HEK293T (cell line): Measurements from ENCODE around the gene ITIH2.

ENCODE experiments used
- ARNT ChIP-seq: fragments of 450-650 bp; IDR thresholded peaks from 2 replicates; pipeline ENCODE4 v1.6.1; 2017; ENCODE audit warnings: mild to moderate bottlenecking
- BHLHE40 ChIP-seq: fragments of 450-650 bp; IDR thresholded peaks from 2 replicates; pipeline ENCODE4 v1.6.1; 2016; ENCODE audit warnings: mild to moderate bottlenecking, moderate library complexity, borderline replicate concordance
- CTBP1 ChIP-seq: fragments of 450-650 bp; IDR thresholded peaks from 2 replicates; pipeline ENCODE4 v1.6.1; 2016; ENCODE audit warnings: borderline replicate concordance
- ELF4 ChIP-seq: fragments of 450-650 bp; IDR thresholded peaks from 2 replicates; pipeline ENCODE4 v1.6.1; 2017; ENCODE audit warnings: antibody characterized with exemption
- FOXA1 ChIP-seq: fragments of 450-650 bp; IDR thresholded peaks from 2 replicates; pipeline ENCODE4 v1.6.1; 2016; ENCODE audit warnings: mild to moderate bottlenecking
- FOXK2 ChIP-seq: fragments of 450-650 bp; IDR thresholded peaks from 2 replicates; pipeline ENCODE4 v1.6.1; 2016; ENCODE audit warnings: mild to moderate bottlenecking
- L3MBTL2 ChIP-seq: fragments of 450-650 bp; conservative IDR thresholded peaks from 2 replicates; pipeline ENCODE4 v1.6.1; 2016; ENCODE audit warnings: mild to moderate bottlenecking
- SP1 ChIP-seq: fragments of 450-650 bp; IDR thresholded peaks from 2 replicates; pipeline ENCODE4 v1.6.1; 2017
- TARDBP ChIP-seq: fragments of 450-650 bp; IDR thresholded peaks from 2 replicates; pipeline ENCODE4 v1.6.1; 2016
- ZNF384 ChIP-seq: fragments of 450-650 bp; IDR thresholded peaks from 2 replicates; pipeline ENCODE4 v1.6.1; 2016
- TF ChIP-seq, protein P1 (sequence below): fragments of 450-650 bp; IDR thresholded peaks from 2 replicates; pipeline ENCODE4 v1.6.1; 2016

GRCh38 chr10:7756360-7756992 is 53.4 kb downstream of the ITIH2 start:
- TF ChIP-seq SP1 (no peak), CTBP1 (no peak), TARDBP (no peak), FOXK2 (no peak), ZNF384 (no peak), ARNT (no peak), BHLHE40 (no peak), ELF4 (no peak), L3MBTL2 (no peak), FOXA1 (no peak)
- TF ChIP-seq, protein P1, sequence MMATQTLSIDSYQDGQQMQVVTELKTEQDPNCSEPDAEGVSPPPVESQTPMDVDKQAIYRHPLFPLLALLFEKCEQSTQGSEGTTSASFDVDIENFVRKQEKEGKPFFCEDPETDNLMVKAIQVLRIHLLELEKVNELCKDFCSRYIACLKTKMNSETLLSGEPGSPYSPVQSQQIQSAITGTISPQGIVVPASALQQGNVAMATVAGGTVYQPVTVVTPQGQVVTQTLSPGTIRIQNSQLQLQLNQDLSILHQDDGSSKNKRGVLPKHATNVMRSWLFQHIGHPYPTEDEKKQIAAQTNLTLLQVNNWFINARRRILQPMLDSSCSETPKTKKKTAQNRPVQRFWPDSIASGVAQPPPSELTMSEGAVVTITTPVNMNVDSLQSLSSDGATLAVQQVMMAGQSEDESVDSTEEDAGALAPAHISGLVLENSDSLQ, result no peak
